ENCODE data around the gene PA2G4.
"Not testable (repeated sequence)": the region's sequence is repeated elsewhere in the genome, so short reads cannot be mapped to it uniquely, and the experiment has no call there.

The PA2G4 gene

DNA sequence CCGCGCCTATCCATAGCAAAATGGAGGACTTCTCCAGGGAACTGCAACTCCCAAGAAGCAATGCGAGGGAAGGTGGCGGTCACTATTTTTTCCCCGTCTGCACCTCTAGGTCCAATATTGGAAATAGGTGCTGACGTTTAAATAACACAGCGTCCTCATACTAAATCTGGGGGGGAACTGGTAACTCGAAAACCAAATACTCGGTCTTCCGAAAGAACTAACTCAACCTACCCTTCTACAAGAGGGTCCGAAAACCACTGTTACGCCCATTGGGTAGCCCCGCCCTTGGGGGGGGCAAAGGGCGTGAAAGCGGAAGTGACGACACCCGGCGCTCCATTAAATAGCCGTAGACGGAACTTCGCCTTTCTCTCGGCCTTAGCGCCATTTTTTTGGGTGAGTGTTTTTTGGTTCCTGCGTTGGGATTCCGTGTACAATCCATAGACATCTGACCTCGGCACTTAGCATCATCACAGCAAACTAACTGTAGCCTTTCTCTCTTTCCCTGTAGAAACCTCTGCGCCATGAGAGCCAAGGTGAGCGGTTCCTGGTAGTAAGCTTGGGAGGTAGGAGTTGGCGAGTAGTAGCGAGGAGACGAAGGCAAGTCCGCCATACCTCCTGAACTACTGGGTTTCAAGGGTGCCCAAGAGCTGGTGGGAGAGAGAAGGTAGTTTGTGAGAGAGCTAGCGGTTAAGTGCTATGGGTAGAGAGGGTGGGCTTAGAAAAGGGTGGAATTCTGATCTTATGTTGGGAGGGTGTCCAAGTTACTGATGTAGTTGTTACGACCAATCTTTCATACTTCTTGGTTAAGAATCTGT, 12.1 kb downstream of the PA2G4 start, which contains the start of gene RPL41:
Gene RPL41, plus strand, starts transcription at position 367 of the 815 bp plus-strand sequence.
- Histone ChIP-seq H4K12ac (ENCODE audit: low read depth, low read length) (peak within 1 kb of the TSS; percentile 82), H3K9me3 (ENCODE audit: insufficient read depth, low read depth, low read length) (no peaks in the 10 kb centered on the region), H4K91ac (ENCODE audit: low read depth, low read length) (peak within 1 kb of the TSS; percentile 76), H3K4me1 (ENCODE audit: control insufficient read depth in 1 of 2, insufficient read depth in 2 of 2, low read length in 2 of 2) (peaks cover 6 to 12% of the 10 kb centered on the region in 2 experiments), H3K79me2 (ENCODE audit: control insufficient read depth, insufficient read depth, low read length, poor library complexity) (peaks cover 8% of the 10 kb centered on the region), H3K4ac (ENCODE audit: low read depth, low read length) (peak within 1 kb of the TSS; percentile 68), H3K79me1 (ENCODE audit: low read length) (peaks cover 12% of the 10 kb centered on the region), H2AK5ac (ENCODE audit: low read length) (peak within 1 kb of the TSS; percentile 64), H3K23ac (ENCODE audit: low read length) (no peak within 1 kb of the TSS), H2BK5ac (ENCODE audit: low read depth, low read length, poor library complexity) (peak within 1 kb of the TSS; percentile 78), H4K8ac (ENCODE audit: low read depth, low read length) (peak within 1 kb of the TSS; percentile 90), H3K27ac (ENCODE audit: low read depth, low read length) (peak within 1 kb of the TSS; percentile 71), H3K9ac (ENCODE audit: low read length) (peak within 1 kb of the TSS; percentile 90), H3K4me2 (ENCODE audit: low read length) (peak within 1 kb of the TSS; percentile 59), H3K4me3 (ENCODE audit: low read depth, low read length) (peak within 1 kb of the TSS; percentile 77), H2AFZ (ENCODE audit: insufficient read depth, low read length, poor library complexity) (peak within 1 kb of the TSS; percentile 74), H2BK120ac (ENCODE audit: insufficient read depth, low read length, poor library complexity) (peak within 1 kb of the TSS; percentile 58), H2BK12ac (ENCODE audit: low read length) (no peak within 1 kb of the TSS), H3K14ac (ENCODE audit: low read length) (peak within 1 kb of the TSS; percentile 48), H3K36me3 (ENCODE audit: control insufficient read depth in 1 of 2, insufficient read depth in 2 of 2, low read length in 2 of 2) (peaks cover 18 to 25% of the 10 kb centered on the region in 2 experiments), H3K18ac (ENCODE audit: low read length) (peak within 1 kb of the TSS; percentile 32), H3K27me3 (ENCODE audit: insufficient read depth, low read length) (no peaks in the 10 kb centered on the region)
- DNase-seq, result peak; percentile 94 to 99
- WGBS (ENCODE audit: extremely low coverage, insufficient coverage, insufficient read length), result no CpG with 5 or more reads among the region's 34 CpGs

- H3K4me3 ChIP-seq (ENCODE audit: low read depth, low read length), result peak overlapping the region; percentile 63
- not testable (repeated sequence) for H3K4ac ChIP-seq (ENCODE audit: low read depth, low read length); H4K12ac ChIP-seq (ENCODE audit: low read depth, low read length); H3K27me3 ChIP-seq (ENCODE audit: insufficient read depth, low read length); H3K14ac ChIP-seq (ENCODE audit: low read length); H2AK5ac ChIP-seq (ENCODE audit: low read length); H3K23ac ChIP-seq (ENCODE audit: low read length); H2AFZ ChIP-seq (ENCODE audit: insufficient read depth, low read length, poor library complexity); H3K9me3 ChIP-seq (ENCODE audit: insufficient read depth, low read depth, low read length); H2BK120ac ChIP-seq (ENCODE audit: insufficient read depth, low read length, poor library complexity); H4K8ac ChIP-seq (ENCODE audit: low read depth, low read length); H3K79me2 ChIP-seq (ENCODE audit: control insufficient read depth, insufficient read depth, low read length, poor library complexity); H2BK5ac ChIP-seq (ENCODE audit: low read depth, low read length, poor library complexity); H4K91ac ChIP-seq (ENCODE audit: low read depth, low read length); H2BK12ac ChIP-seq (ENCODE audit: low read length); H3K18ac ChIP-seq (ENCODE audit: low read length)
- H3K9ac ChIP-seq (ENCODE audit: low read length), result peak overlapping the region; percentile 83
- DNase-seq, result peak in 1 of 2 donors; percentile 35
- peaks cover 13 to 19% of the 10 kb centered on the region in 2 experiments for H3K36me3 ChIP-seq (ENCODE audit: control insufficient read depth in 1 of 2, insufficient read depth in 2 of 2, low read length in 2 of 2)
- H3K4me2 ChIP-seq (ENCODE audit: low read length), result peak overlapping the region; percentile 59
- H3K27ac ChIP-seq (ENCODE audit: low read depth, low read length), result peak overlapping the region; percentile 71
- peaks cover 6 to 12% of the 10 kb centered on the region in 2 experiments for H3K4me1 ChIP-seq (ENCODE audit: control insufficient read depth in 1 of 2, insufficient read depth in 2 of 2, low read length in 2 of 2)
- H3K79me1 ChIP-seq (ENCODE audit: low read length), result peaks cover 12% of the 10 kb centered on the region
- WGBS (ENCODE audit: extremely low coverage, insufficient coverage, insufficient read length), result no CpG with 5 or more reads among the region's 16 CpGs
Measured at GRCh38 chr12:56117082-56117706, 12.8 kb downstream of the PA2G4 start.

- Histone ChIP-seq H3K27ac (ENCODE audit: low read depth, low read length) (peak within 1 kb of the TSS; percentile 71), H3K4me1 (ENCODE audit: control insufficient read depth in 1 of 2, insufficient read depth in 2 of 2, low read length in 2 of 2) (peaks cover 6 to 12% of the 10 kb centered on the region in 2 experiments), H3K79me1 (ENCODE audit: low read length) (peaks cover 12% of the 10 kb centered on the region), H2BK120ac (ENCODE audit: insufficient read depth, low read length, poor library complexity) (peak within 1 kb of the TSS; percentile 9), H4K91ac (ENCODE audit: low read depth, low read length) (peak within 1 kb of the TSS; percentile 56), H3K9ac (ENCODE audit: low read length) (peak within 1 kb of the TSS; percentile 83), H3K23ac (ENCODE audit: low read length) (no peak within 1 kb of the TSS), H3K79me2 (ENCODE audit: control insufficient read depth, insufficient read depth, low read length, poor library complexity) (peaks cover 8% of the 10 kb centered on the region), H3K9me3 (ENCODE audit: insufficient read depth, low read depth, low read length) (no peaks in the 10 kb centered on the region), H3K36me3 (ENCODE audit: control insufficient read depth in 1 of 2, insufficient read depth in 2 of 2, low read length in 2 of 2) (peaks cover 7 to 12% of the 10 kb centered on the region in 2 experiments), H2AK5ac (ENCODE audit: low read length) (peak within 1 kb of the TSS; percentile 14), H3K4ac (ENCODE audit: low read depth, low read length) (peak within 1 kb of the TSS; percentile 12), H3K4me2 (ENCODE audit: low read length) (peak within 1 kb of the TSS; percentile 82), H2AFZ (ENCODE audit: insufficient read depth, low read length, poor library complexity) (peak within 1 kb of the TSS; percentile 40), H2BK5ac (ENCODE audit: low read depth, low read length, poor library complexity) (peak within 1 kb of the TSS; percentile 32), H4K12ac (ENCODE audit: low read depth, low read length) (peak within 1 kb of the TSS; percentile 34), H3K27me3 (ENCODE audit: insufficient read depth, low read length) (no peaks in the 10 kb centered on the region), H3K18ac (ENCODE audit: low read length) (peak within 1 kb of the TSS; percentile 65), H3K14ac (ENCODE audit: low read length) (peak within 1 kb of the TSS; percentile 63), H4K8ac (ENCODE audit: low read depth, low read length) (peak within 1 kb of the TSS; percentile 72), H2BK12ac (ENCODE audit: low read length) (no peak within 1 kb of the TSS), H3K4me3 (ENCODE audit: low read depth, low read length) (peak within 1 kb of the TSS; percentile 79)
- no CpG with 5 or more reads among the region's 61 CpGs for WGBS (ENCODE audit: extremely low coverage, insufficient coverage, insufficient read length)
- peak; percentile 99 to 100 for DNase-seq
Measured at GRCh38 chr12:56117778-56118687, 13.7 kb downstream of the PA2G4 start, which contains the start of gene ZC3H10. ZC3H10 (plus strand) TSS chr12:56118266; CDS start chr12:56120563, 2,297 bp downstream.

All from trophoblast cell (in vitro differentiated cells and primary cell).